Transverse colon (tissue), 4 donors: Measurements from ENCODE around the gene MBP. TPM values are rescaled to one million over a fixed set of nuclear protein-coding genes. Genes with fewer than 3 reads are reported as not detected.

ENCODE experiments used
- DNase-seq: peaks from one replicate; pipeline ENCODE4 v3.0.0-alpha.2; 2019
- H3K27ac ChIP-seq, 4 donors: fragments of 200-600 bp; sonication (generic); 2 replicates each; pipeline ENCODE4 v1.5.1; 2016 to 2018; ENCODE audit warnings: inconsistent platforms in 4 of 4
- H3K27me3 ChIP-seq: fragments of 200-600 bp; sonication (generic); 2 replicates; pipeline ENCODE4 v1.5.1; 2017; ENCODE audit warnings: inconsistent platforms
- H3K36me3 ChIP-seq, 4 donors: fragments of 200-600 bp; sonication (generic); 2 replicates each; pipeline ENCODE4 v1.5.1; 2017 to 2019; ENCODE audit warnings: inconsistent platforms in 4 of 4
- H3K4me1 ChIP-seq, 4 donors: fragments of 200-600 bp; sonication (generic); 2 replicates each; pipeline ENCODE4 v1.5.1; 2017 to 2020; ENCODE audit warnings: inconsistent platforms in 4 of 4
- H3K4me3 ChIP-seq, 4 donors: fragments of 200-600 bp; sonication (generic); 1 replicate in 1 of 4; 2 replicates in 3 of 4; pipeline versions ENCODE4 v1.5.1 to v1.6.1; 2017 to 2019; ENCODE audit warnings: inconsistent platforms in 4 of 4
- H3K9me3 ChIP-seq, 2 donors: fragments of 200-600 bp; sonication (generic); 2 replicates each; pipeline ENCODE4 v1.5.1; 2017 to 2019; ENCODE audit warnings: inconsistent platforms in 2 of 2
- EP300 ChIP-seq: sonication (generic); formaldehyde crosslinking; IDR thresholded peaks from one replicate; pipeline ENCODE4 v1.6.1; 2017; ENCODE audit warnings: antibody characterized with exemption, low read depth
- POLR2A ChIP-seq: fragments of 450-650 bp; IDR thresholded peaks from one replicate; pipeline ENCODE4 v1.6.1; 2016; ENCODE audit warnings: antibody characterized with exemption, mild to moderate bottlenecking, moderate library complexity
- POLR2AphosphoS5 ChIP-seq, 3 donors: sonication (generic); formaldehyde crosslinking; IDR thresholded peaks; one replicate each; pipeline ENCODE4 v1.6.1; 2016; ENCODE audit warnings: antibody characterized with exemption in 3 of 3
- WGBS, 2 donors: methylation state at CpG; one replicate each; pipeline ENCODE4 v1.1.5; 2018; ENCODE audit warnings: low coverage in 1 of 2; 5-methylcytosine and 5-hydroxymethylcytosine counted together
- in situ Hi-C, 4 donors: fragments of 200-750 bp; cut with MboI; loops; one replicate each; pipeline versions ENCODE4 v1.15.0 to v1.15.1; 2017; ENCODE audit warnings: low sequenced_read_pairs in 3 of 4, low pct_ligation_motif_present in 1 of 4, low pct_unique_long_range_greater_than_20kb in 1 of 4
- intact Hi-C: fragments of 100-400 bp; cut with DNase I; formaldehyde crosslinking; loops from one replicate; pipeline ENCODE4 v1.15.1; 2023; ENCODE audit warnings: low total_unique reads
- total RNA-seq, 4 donors: library from RNA; depleted of rRNA; stranded (reverse); fragments of >200 nt; gene quantifications; one replicate each; pipeline ENCODE4 v1.1.0, GENCODE V29; 2016
- TF ChIP-seq, protein P1 (sequence below), 5 experiments: fragments of 200-600 bp in 3 of 5; fragments of 450-650 bp in 2 of 5; sonication (generic) in 3 of 5; IDR thresholded peaks; 1 replicate in 2 of 5; 2 replicates in 3 of 5; pipeline ENCODE4 v1.5.1; 2016 to 2017; ENCODE audit warnings: antibody characterized with exemption in 5 of 5, inconsistent platforms in 3 of 5, mild to moderate bottlenecking in 2 of 5, moderate library complexity in 1 of 5

MBP gene
- total RNA-seq, 4 donors from 2014 or later, result 12.7 to 53.4 (median 41.0) TPM

DNA sequence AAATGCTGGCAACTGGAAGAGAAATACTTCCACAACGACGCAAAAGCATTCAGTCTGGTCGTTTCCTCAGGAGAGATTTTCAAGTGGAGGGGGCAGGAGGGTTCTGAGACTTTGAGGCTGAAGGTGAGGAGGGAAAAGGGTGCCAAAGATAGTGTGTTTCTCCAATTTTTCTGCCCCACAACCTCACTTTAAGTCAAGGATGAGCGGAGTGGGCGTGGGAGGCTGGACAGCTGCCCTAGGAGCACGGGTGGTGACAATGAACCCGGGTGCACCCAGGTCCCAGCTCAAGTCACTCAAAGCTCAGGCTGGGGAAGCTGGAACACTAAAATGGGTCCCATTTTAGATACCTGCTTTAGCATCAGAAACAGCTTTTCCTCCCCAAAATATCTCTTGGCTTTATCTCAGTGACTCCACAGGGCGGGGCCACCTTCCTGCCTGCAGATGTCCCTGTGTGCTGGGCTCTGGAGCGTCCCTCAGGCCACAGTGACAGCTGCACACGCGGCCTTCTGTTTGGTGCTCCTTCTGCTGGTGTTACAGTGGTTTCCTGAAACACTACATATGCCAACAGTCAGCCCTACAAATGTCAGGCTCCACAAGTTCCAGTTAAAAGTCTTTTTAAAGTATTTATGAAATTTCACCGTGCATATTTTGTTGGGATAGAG is 1.4 kb upstream of the MBP start:
- Histone ChIP-seq H3K4me3 (no peak overlapping the region), H3K9me3 (no peaks in the 10 kb centered on the region), H3K36me3 (no peaks in the 10 kb centered on the region), H3K27me3 (no peaks in the 10 kb centered on the region), H3K4me1 (peaks cover 2 to 34% (median 25%) of the 10 kb centered on the region in 4 donors), H3K27ac (peak overlapping the region; percentile 95 to 98 (median 95))
- in situ Hi-C loops, result no loop called here
- DNase-seq, result peak; percentile 51
- 57 to 67% methylated on average over 4 to 12 of the region's 12 CpGs for WGBS, 2 donors
- TF ChIP-seq POLR2AphosphoS5 (IDR thresholded peaks at IDR 0.05) (peak in 1 of 3 donors; percentile 19), EP300 (no peak), POLR2A (no peak)
- TF ChIP-seq, protein P1, sequence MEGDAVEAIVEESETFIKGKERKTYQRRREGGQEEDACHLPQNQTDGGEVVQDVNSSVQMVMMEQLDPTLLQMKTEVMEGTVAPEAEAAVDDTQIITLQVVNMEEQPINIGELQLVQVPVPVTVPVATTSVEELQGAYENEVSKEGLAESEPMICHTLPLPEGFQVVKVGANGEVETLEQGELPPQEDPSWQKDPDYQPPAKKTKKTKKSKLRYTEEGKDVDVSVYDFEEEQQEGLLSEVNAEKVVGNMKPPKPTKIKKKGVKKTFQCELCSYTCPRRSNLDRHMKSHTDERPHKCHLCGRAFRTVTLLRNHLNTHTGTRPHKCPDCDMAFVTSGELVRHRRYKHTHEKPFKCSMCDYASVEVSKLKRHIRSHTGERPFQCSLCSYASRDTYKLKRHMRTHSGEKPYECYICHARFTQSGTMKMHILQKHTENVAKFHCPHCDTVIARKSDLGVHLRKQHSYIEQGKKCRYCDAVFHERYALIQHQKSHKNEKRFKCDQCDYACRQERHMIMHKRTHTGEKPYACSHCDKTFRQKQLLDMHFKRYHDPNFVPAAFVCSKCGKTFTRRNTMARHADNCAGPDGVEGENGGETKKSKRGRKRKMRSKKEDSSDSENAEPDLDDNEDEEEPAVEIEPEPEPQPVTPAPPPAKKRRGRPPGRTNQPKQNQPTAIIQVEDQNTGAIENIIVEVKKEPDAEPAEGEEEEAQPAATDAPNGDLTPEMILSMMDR (IDR thresholded peaks at IDR 0.05), result peak in 1 of 5 experiments; percentile 7
- intact Hi-C loops, result no loop called here

DNA sequence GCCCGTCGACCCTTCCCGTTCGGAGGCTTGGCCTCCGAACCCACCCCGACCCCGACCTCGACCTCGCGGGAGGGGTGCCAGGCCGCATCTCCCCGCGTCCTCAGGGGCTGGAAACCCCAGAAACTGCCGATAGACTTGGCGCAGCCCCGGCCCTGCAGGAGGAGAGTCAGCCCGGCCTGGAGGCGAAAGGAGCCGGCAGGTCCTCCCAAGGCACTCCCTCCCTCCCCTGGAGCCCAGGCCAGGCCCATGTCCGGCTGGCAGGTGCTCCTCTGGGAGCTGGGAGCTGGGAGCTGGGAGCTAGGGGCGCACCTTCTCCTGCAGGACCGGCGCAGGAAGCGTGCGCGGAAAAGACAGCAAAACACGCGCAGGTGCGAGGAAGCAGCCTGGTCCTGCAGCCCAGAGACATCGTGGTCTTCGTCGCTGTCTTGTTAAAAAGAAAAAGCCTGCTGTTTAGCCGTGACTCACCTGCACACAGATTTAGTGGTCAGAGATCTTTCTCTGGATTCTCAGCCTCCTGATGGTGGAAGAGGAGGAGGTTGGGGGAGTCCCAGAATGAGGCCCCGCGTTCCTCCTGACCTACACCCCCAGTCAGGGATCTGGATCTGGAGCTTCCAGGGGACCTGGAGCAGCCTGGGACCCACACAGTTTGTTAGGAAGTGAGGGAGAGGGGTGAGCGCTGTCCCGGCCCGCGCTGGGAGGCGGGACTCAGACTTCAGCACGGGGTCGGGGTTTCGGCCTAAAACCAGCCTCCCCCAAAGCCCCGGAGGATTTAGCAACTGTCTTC is 660 bp upstream of the MBP start:
- Histone ChIP-seq H3K27me3 (no peaks in the 10 kb centered on the region), H3K36me3 (no peaks in the 10 kb centered on the region), H3K9me3 (no peaks in the 10 kb centered on the region), H3K27ac (peak overlapping the region; percentile 95 to 98 (median 95)), H3K4me1 (peaks cover 2 to 41% (median 32%) of the 10 kb centered on the region in 4 donors), H3K4me3 (peak overlapping the region; percentile 72 to 95 (median 86))
- 43% methylated on average over 39 of the region's 44 CpGs; no CpG with 5 or more reads in 1 of the 2 donors for WGBS, 2 donors
- no peak for TF ChIP-seq POLR2A
- no peak for TF ChIP-seq EP300
- no peak for TF ChIP-seq POLR2AphosphoS5 (IDR thresholded peaks at IDR 0.05)
- TF ChIP-seq, protein P1 (IDR thresholded peaks at IDR 0.05), result no peak
- peak; percentile 55 for DNase-seq
- intact Hi-C loops (no loop called here), in situ Hi-C loops (no loop called here)

DNA sequence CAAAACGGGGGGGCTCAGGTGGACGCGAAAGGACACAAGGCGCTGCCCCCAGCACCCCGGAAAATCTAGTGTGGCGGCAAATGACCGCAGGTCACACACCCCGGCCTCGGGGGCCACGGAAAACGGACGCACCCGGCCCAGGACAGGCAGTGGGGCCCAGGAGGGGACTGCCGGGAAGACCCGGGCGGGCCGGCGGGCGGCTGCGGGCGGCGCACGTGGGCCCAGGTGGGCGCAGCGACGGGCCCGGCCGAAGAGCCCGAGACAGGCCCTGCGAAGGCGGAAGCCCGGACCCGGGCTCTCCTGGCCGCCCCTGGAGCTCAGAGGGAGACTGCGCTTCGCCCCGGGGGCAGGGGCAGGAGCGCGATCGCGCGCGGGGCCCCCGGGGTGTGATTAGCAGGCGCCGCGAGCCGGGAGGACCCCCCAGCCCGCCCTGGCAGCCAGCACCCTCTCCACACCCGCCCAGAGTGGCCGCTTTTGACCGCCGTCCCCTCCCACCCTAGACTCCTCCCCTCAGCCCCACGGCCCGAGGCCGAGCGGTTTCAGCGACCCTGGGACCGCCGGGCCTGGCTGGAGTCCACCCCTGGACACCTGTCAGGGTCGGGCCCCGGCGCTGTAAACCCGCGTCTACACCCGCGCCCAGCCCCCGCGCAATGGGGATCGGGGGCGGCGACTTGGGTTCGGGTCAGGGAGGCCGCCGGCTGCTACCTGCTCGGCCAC is 773 bp downstream of the MBP start:
- intact Hi-C loops, result no loop called here
- no peaks in the 10 kb centered on the region for H3K36me3 ChIP-seq
- 1% methylated on average over 52 of the region's 76 CpGs; no CpG with 5 or more reads in 1 of the 2 donors for WGBS, 2 donors
- no peaks in the 10 kb centered on the region for H3K27me3 ChIP-seq
- H3K9me3 ChIP-seq, result no peaks in the 10 kb centered on the region
- H3K4me3 ChIP-seq, result peak overlapping the region; percentile 72 to 95 (median 86)
- peak; percentile 80 for DNase-seq
- H3K27ac ChIP-seq, result peak overlapping the region; percentile 95 to 98 (median 95)
- TF ChIP-seq POLR2A (peak; percentile 37), POLR2AphosphoS5 (IDR thresholded peaks at IDR 0.05) (peak; percentile 32 to 61 (median 34))
- TF ChIP-seq, protein P1 (IDR thresholded peaks at IDR 0.05), result no peak
- peaks cover 7 to 56% (median 44%) of the 10 kb centered on the region in 4 donors for H3K4me1 ChIP-seq
- in situ Hi-C loops, result no loop called here
